Measurements from ENCODE around the gene EPHA4.

DNA sequence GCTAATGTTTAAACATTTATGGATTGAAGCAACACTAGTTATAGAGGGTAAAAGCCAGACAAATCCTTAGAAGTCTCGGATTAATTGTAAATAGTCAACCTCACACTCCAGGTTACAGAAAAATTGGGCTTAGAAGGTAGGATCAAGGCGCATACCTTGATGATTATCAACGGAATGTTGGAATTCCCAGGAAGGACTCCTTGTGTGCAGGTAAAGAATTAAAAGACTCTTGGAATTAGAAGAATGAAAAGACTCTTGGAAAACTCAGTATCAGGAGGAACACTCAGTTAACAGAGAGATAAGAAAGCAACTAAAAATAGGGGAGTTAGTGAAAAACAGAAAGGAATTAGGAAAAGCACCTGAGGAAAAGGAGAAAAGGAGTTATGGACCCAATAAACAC is 29.3 kb upstream of the EPHA4 start:
- TF ChIP-seq, protein P1, sequence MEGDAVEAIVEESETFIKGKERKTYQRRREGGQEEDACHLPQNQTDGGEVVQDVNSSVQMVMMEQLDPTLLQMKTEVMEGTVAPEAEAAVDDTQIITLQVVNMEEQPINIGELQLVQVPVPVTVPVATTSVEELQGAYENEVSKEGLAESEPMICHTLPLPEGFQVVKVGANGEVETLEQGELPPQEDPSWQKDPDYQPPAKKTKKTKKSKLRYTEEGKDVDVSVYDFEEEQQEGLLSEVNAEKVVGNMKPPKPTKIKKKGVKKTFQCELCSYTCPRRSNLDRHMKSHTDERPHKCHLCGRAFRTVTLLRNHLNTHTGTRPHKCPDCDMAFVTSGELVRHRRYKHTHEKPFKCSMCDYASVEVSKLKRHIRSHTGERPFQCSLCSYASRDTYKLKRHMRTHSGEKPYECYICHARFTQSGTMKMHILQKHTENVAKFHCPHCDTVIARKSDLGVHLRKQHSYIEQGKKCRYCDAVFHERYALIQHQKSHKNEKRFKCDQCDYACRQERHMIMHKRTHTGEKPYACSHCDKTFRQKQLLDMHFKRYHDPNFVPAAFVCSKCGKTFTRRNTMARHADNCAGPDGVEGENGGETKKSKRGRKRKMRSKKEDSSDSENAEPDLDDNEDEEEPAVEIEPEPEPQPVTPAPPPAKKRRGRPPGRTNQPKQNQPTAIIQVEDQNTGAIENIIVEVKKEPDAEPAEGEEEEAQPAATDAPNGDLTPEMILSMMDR (IDR thresholded peaks at IDR 0.05; ENCODE audit: low read length), result no peak
- no peak for TF ChIP-seq EZH2 (optimal IDR thresholded peaks at IDR 0.05; ENCODE audit: low read depth, low read length)
- no peak for TF ChIP-seq EZH2phosphoT487 (IDR thresholded peaks at IDR 0.05; ENCODE audit: low read length)
